ENCODE measurements around the gene ALPL. TPM values are rescaled to one million over a fixed set of nuclear protein-coding genes. Genes with fewer than 3 reads are reported as not detected.

Gene ALPL
- total RNA-seq, 1 donor from 2014 or later: 43.1 TPM

- TF ChIP-seq, protein P1, sequence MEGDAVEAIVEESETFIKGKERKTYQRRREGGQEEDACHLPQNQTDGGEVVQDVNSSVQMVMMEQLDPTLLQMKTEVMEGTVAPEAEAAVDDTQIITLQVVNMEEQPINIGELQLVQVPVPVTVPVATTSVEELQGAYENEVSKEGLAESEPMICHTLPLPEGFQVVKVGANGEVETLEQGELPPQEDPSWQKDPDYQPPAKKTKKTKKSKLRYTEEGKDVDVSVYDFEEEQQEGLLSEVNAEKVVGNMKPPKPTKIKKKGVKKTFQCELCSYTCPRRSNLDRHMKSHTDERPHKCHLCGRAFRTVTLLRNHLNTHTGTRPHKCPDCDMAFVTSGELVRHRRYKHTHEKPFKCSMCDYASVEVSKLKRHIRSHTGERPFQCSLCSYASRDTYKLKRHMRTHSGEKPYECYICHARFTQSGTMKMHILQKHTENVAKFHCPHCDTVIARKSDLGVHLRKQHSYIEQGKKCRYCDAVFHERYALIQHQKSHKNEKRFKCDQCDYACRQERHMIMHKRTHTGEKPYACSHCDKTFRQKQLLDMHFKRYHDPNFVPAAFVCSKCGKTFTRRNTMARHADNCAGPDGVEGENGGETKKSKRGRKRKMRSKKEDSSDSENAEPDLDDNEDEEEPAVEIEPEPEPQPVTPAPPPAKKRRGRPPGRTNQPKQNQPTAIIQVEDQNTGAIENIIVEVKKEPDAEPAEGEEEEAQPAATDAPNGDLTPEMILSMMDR (conservative IDR thresholded peaks at IDR 0.05): no peak
- Mint-ChIP-seq H3K4me1 (ENCODE audit: unreplicated experiment) (peaks cover 17% of the 10 kb centered on the region), H3K4me3 (no peak overlapping the region), H3K27ac (no peak overlapping the region), H3K36me3 (no peaks in the 10 kb centered on the region), H3K27me3 (peaks cover 3% of the 10 kb centered on the region), H3K9me3 (no peaks in the 10 kb centered on the region)
- no peak for DNase-seq (ENCODE audit: extremely low spot score, unreplicated experiment)
Measured at GRCh38 chr1:21572735-21573277, 63.6 kb downstream of the ALPL start.

DNA sequence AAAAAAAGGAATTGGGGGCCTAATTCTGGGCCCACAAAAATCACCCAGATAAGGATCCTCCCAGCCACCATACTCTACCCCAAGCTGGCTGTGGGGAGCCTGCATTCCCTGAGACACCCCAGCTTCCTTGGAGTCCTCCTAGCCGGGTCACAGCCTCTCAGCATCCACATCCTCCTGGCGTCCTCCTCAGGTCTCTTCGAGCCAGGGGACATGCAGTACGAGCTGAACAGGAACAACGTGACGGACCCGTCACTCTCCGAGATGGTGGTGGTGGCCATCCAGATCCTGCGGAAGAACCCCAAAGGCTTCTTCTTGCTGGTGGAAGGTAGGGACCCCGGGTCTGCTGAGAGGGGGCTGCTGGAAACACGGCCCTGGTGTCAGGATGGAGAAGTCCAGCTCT, 64.3 kb downstream of the ALPL start:
- no peak for DNase-seq (ENCODE audit: extremely low spot score, unreplicated experiment)
- Mint-ChIP-seq H3K27ac (no peak overlapping the region), H3K36me3 (no peaks in the 10 kb centered on the region), H3K27me3 (peaks cover 3% of the 10 kb centered on the region), H3K9me3 (no peaks in the 10 kb centered on the region), H3K4me1 (ENCODE audit: unreplicated experiment) (peaks cover 10% of the 10 kb centered on the region), H3K4me3 (no peak overlapping the region)
- TF ChIP-seq, protein P1 (conservative IDR thresholded peaks at IDR 0.05): no peak

DNA sequence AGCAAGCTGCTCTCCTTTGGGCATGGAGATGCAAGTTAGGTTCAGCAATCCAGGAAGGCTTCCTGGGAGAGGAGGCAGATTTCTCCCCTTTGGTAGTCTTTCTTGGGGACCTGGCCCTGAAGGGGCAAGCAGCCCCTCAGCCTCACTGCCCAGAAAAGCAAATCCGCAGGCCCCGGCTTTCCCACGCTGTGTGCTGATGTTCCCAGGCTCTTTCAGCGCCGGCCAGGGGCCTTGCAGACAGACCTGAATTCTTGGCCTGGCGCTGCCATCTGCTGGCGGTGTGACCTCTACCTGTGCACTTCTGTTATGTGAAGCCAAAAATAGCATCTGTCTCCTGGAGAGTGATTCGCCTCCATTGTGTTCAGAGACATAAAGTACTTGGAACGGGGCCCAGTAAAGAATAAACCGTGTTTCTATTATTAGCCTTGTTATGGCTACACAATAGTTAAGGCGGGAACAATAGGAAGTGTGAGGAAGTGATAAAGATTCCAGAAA, 64.8 kb downstream of the ALPL start:
- no peak overlapping the region for H3K4me3 Mint-ChIP-seq
- H3K4me1 Mint-ChIP-seq (ENCODE audit: unreplicated experiment): peaks cover 6% of the 10 kb centered on the region
- no peaks in the 10 kb centered on the region for H3K9me3 Mint-ChIP-seq
- TF ChIP-seq, protein P1 (conservative IDR thresholded peaks at IDR 0.05): peak; percentile 75
- DNase-seq (ENCODE audit: extremely low spot score, unreplicated experiment): no peak
- no peaks in the 10 kb centered on the region for H3K36me3 Mint-ChIP-seq
- H3K27me3 Mint-ChIP-seq: peaks cover 3% of the 10 kb centered on the region
- no peak overlapping the region for H3K27ac Mint-ChIP-seq

- Mint-ChIP-seq H3K9me3 (no peaks in the 10 kb centered on the region), H3K4me3 (no peak overlapping the region), H3K27ac (no peak overlapping the region), H3K27me3 (peaks cover 6% of the 10 kb centered on the region), H3K4me1 (ENCODE audit: unreplicated experiment) (peaks cover 6% of the 10 kb centered on the region), H3K36me3 (no peaks in the 10 kb centered on the region)
- DNase-seq (ENCODE audit: extremely low spot score, unreplicated experiment): peak; percentile 61
- TF ChIP-seq, protein P1 (conservative IDR thresholded peaks at IDR 0.05): no peak
Measured at GRCh38 chr1:21574466-21575151, 65.4 kb downstream of the ALPL start.

DNA sequence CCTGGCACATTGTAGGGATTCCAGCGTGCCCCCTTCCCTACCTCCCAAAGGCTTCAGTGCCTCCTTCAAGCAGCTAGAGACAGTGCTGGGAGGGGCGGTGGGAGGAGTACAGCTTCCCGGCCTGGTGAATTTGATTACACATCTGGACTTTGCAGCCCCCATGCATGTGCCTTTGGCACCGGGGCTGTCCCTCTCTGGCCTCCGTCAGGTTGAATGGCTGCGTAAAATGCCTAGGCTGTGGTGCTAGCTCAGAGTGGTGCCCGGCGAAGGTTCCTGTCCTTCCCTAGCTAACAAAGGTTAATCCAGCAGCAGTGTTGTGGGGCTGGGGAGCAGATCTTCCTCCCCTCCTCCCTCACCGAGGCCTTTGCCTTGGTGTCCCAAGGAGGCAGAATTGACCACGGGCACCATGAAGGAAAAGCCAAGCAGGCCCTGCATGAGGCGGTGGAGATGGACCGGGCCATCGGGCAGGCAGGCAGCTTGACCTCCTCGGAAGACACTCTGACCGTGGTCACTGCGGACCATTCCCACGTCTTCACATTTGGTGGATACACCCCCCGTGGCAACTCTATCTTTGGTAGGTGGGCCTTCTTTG, 66.2 kb downstream of the ALPL start:
- Mint-ChIP-seq H3K27me3 (peaks cover 9% of the 10 kb centered on the region), H3K4me3 (no peak overlapping the region), H3K4me1 (ENCODE audit: unreplicated experiment) (peaks cover 6% of the 10 kb centered on the region), H3K36me3 (no peaks in the 10 kb centered on the region), H3K9me3 (no peaks in the 10 kb centered on the region), H3K27ac (no peak overlapping the region)
- TF ChIP-seq, protein P1 (conservative IDR thresholded peaks at IDR 0.05): no peak
- peak; percentile 56 for DNase-seq (ENCODE audit: extremely low spot score, unreplicated experiment)

Measured in type B pancreatic cell (in vitro differentiated cells).